ENCODE results near the gene WDR64. TPM values are rescaled to one million over a fixed set of nuclear protein-coding genes. Genes with fewer than 3 reads are reported as not detected.

The WDR64 gene
- total RNA-seq, 1 experiment from 2014 or later, result not detected

GRCh38 chr1:241606544-241606943 is 45.5 kb upstream of the WDR64 start:
- TF ChIP-seq EZH2 (IDR thresholded peaks at IDR 0.05; ENCODE audit: borderline replicate concordance, low read depth, low read length, poor library complexity, severe bottlenecking), result no peak
- TF ChIP-seq, protein P1, sequence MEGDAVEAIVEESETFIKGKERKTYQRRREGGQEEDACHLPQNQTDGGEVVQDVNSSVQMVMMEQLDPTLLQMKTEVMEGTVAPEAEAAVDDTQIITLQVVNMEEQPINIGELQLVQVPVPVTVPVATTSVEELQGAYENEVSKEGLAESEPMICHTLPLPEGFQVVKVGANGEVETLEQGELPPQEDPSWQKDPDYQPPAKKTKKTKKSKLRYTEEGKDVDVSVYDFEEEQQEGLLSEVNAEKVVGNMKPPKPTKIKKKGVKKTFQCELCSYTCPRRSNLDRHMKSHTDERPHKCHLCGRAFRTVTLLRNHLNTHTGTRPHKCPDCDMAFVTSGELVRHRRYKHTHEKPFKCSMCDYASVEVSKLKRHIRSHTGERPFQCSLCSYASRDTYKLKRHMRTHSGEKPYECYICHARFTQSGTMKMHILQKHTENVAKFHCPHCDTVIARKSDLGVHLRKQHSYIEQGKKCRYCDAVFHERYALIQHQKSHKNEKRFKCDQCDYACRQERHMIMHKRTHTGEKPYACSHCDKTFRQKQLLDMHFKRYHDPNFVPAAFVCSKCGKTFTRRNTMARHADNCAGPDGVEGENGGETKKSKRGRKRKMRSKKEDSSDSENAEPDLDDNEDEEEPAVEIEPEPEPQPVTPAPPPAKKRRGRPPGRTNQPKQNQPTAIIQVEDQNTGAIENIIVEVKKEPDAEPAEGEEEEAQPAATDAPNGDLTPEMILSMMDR (conservative IDR thresholded peaks at IDR 0.05; ENCODE audit: low read depth, low read length), result no peak
- intact Hi-C loops (cut with micrococcal nuclease; ENCODE audit: unreplicated experiment), result loop anchor here (5.0 kb wide), 1 partner anchor 74 kb away; the partner anchor contains the start of gene KMO
- Histone ChIP-seq H3K36me3 (ENCODE audit: insufficient read depth, low read length, poor library complexity, severe bottlenecking) (no peaks in the 10 kb centered on the region), H3K4me1 (ENCODE audit: insufficient read depth, low read length, poor library complexity, severe bottlenecking) (no peaks in the 10 kb centered on the region), H3K27ac (ENCODE audit: low read depth, low read length, poor library complexity, severe bottlenecking) (no peak overlapping the region), H3K4me3 (ENCODE audit: low read depth, low read length, poor library complexity, severe bottlenecking) (no peak overlapping the region), H3K9me3 (ENCODE audit: low read depth, low read length, poor library complexity, severe bottlenecking) (no peaks in the 10 kb centered on the region), H3K27me3 (replicated peaks; ENCODE audit: insufficient read depth, low read depth, low read length, poor library complexity) (no peaks in the 10 kb centered on the region)
- CTCF ChIA-PET, result no interaction called here
- POLR2A ChIA-PET (ENCODE audit: low non-redundant PET), result no interaction called here
- no TSS peak for BruUV-seq (replicated peaks)
- DNase-seq (ENCODE audit: low spot score), result no peak

GRCh38 chr1:241607497-241607896 is 44.6 kb upstream of the WDR64 start:
- intact Hi-C loops (cut with micrococcal nuclease; ENCODE audit: unreplicated experiment), result loop anchor here (5.0 kb wide), 1 partner anchor 75 kb away; the partner anchor contains the start of gene KMO
- no peaks in the 10 kb centered on the region for H3K36me3 ChIP-seq (ENCODE audit: insufficient read depth, low read length, poor library complexity, severe bottlenecking)
- no peaks in the 10 kb centered on the region for H3K9me3 ChIP-seq (ENCODE audit: low read depth, low read length, poor library complexity, severe bottlenecking)
- ChIA-PET POLR2A (ENCODE audit: low non-redundant PET) (no interaction called here), CTCF (no interaction called here)
- TF ChIP-seq, protein P1 (conservative IDR thresholded peaks at IDR 0.05; ENCODE audit: low read depth, low read length), result no peak
- no peak for TF ChIP-seq EZH2 (IDR thresholded peaks at IDR 0.05; ENCODE audit: borderline replicate concordance, low read depth, low read length, poor library complexity, severe bottlenecking)
- no TSS peak for BruUV-seq (replicated peaks)
- DNase-seq (ENCODE audit: low spot score), result no peak
- H3K4me1 ChIP-seq (ENCODE audit: insufficient read depth, low read length, poor library complexity, severe bottlenecking), result no peaks in the 10 kb centered on the region
- H3K27ac ChIP-seq (ENCODE audit: low read depth, low read length, poor library complexity, severe bottlenecking), result no peak overlapping the region
- no peak overlapping the region for H3K4me3 ChIP-seq (ENCODE audit: low read depth, low read length, poor library complexity, severe bottlenecking)
- no peaks in the 10 kb centered on the region for H3K27me3 ChIP-seq (replicated peaks; ENCODE audit: insufficient read depth, low read depth, low read length, poor library complexity)

GRCh38 chr1:241608379-241609033 is 43.6 kb upstream of the WDR64 start:
- DNase-seq (ENCODE audit: low spot score), result no peak
- ChIA-PET POLR2A (ENCODE audit: low non-redundant PET) (no interaction called here), CTCF (no interaction called here)
- Histone ChIP-seq H3K36me3 (ENCODE audit: insufficient read depth, low read length, poor library complexity, severe bottlenecking) (no peaks in the 10 kb centered on the region), H3K4me1 (ENCODE audit: insufficient read depth, low read length, poor library complexity, severe bottlenecking) (no peaks in the 10 kb centered on the region), H3K4me3 (ENCODE audit: low read depth, low read length, poor library complexity, severe bottlenecking) (no peak overlapping the region), H3K27me3 (replicated peaks; ENCODE audit: insufficient read depth, low read depth, low read length, poor library complexity) (no peaks in the 10 kb centered on the region), H3K27ac (ENCODE audit: low read depth, low read length, poor library complexity, severe bottlenecking) (no peak overlapping the region), H3K9me3 (ENCODE audit: low read depth, low read length, poor library complexity, severe bottlenecking) (no peaks in the 10 kb centered on the region)
- TF ChIP-seq EZH2 (IDR thresholded peaks at IDR 0.05; ENCODE audit: borderline replicate concordance, low read depth, low read length, poor library complexity, severe bottlenecking), result no peak
- TF ChIP-seq, protein P1 (conservative IDR thresholded peaks at IDR 0.05; ENCODE audit: low read depth, low read length), result no peak
- BruUV-seq (replicated peaks), result no TSS peak
- intact Hi-C loops (cut with micrococcal nuclease; ENCODE audit: unreplicated experiment), result loop anchor here (5.0 kb wide), 1 partner anchor 76 kb away; the partner anchor contains the start of gene KMO

Measured in A673 (cell line).